ENCODE measurements around the gene TEX51.

TEX51 gene

DNA sequence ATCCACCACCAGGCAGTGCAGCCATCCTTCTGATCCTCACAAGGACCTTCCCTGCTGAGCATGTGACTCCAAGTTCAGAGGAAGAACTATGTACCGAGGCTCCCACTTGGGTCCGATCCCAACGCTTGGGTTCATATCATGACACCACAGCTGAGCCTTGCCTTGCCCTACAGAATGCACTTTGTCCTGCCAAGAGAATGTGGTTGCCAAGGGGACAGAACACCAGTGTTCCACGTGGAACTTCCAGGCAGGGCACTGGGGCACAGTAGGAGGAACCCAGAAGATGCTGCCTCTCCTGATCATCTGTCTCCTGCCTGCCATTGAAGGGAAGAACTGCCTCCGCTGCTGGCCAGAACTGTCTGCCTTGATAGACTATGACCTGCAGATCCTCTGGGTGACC is at the start of gene TEX51:
Gene TEX51, plus strand, starts transcription at position 255 of the 400 bp plus-strand sequence. Its CDS starts 29 bp downstream, at position 284.
- no peak for DNase-seq (ENCODE audit: low read depth in 3 of 3)

GRCh38 chr2:126849054-126849453 is 49.6 kb upstream of the TEX51 start:
- DNase-seq (ENCODE audit: low read depth in 3 of 3), result no peak

DNA sequence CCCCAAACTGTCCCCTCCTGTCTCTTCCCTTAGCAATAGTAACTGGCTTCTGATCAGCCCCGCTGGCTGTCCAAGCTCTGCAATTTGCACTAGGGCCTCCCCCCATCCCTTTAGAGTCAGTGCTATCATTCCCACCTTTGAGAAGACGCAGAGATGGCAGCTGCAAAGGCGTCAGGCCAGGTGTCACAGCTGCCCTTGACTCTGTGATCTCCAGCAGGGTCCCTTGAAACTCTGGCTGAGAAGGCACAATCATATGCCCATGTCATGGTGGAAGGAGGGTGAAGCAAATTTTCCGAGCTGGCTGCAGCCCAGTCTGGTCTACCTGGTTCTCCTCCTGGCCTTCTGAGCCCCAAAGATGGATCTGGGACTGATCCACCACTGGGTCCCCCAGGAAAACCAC is 49.2 kb upstream of the TEX51 start:
- DNase-seq (ENCODE audit: low read depth in 3 of 3), result no peak

DNA sequence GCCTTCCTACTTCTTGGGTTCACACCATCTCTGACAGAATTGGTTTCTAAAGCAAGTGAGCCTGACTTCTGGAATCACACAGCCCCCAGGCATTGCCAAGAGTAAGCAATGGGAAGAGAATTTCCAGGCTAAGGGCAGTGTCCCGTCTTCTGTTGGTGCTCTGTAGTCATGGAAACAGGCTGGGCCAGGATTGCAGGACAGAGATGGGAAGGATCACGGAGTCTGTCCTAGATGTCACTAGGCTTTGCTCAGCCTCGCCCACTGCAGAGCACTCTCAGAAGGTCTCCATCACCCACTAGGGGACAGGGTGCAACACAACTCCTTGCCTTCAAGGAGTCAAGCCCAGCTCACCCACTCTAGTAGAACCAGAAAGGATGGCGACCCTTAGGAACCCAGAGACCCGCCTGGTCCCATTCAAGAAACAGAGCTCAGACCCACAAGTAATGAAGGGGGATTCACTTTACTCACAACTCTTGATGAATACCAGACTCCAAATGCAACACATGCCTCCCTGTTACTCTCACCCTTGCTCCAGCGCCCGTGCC is 48.6 kb upstream of the TEX51 start:
- DNase-seq (ENCODE audit: low read depth in 3 of 3), result no peak

DNA sequence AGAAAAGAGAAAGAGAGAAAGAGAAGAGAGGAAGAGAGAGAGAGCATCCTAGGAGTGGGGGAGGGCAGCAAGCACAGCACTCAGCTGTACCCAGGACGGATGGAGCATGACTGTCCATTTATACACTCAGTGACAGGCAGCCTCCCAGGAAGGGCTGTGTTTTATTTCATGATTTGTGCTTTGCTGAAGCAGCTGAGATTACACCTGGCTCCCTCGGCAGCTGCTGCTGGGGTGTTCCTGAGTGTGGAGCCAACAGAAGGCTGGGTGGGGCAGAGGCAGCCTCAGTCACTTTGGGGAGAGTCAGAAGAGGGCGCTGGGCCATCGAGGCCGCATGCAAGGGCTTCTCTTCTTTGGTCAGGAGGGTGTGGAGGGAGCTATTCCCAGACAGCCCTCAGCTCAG is 47.8 kb upstream of the TEX51 start:
- DNase-seq (ENCODE audit: low read depth in 3 of 3), result no peak

DNA sequence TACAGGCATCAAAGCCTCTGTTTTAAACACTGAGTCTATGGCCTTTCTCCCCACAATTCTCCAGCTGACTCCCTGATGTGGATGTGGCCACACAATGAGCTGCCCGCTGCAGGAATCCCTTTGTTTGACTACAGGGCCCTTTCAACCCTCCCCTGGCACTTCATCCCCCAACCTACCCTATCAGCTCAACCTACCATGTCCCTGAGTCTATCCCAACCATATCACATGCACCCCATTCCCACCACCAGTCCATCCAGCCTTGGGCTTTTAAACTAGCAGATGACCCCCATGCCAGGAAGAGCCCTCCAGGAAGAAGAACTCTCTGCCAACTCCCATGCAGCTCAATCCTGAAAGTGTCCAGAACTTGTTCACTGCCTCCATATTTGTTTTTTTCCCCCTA is 46.9 kb upstream of the TEX51 start:
- no peak for DNase-seq (ENCODE audit: low read depth in 3 of 3)

- DNase-seq (ENCODE audit: low read depth in 3 of 3), result no peak
These were observed 46.3 kb upstream of the TEX51 start for GRCh38 chr2:126852361-126852760.

- no peak for DNase-seq (ENCODE audit: low read depth in 3 of 3)
These were observed 43.1 kb upstream of the TEX51 start for GRCh38 chr2:126855606-126856005.

- no peak for DNase-seq (ENCODE audit: low read depth in 3 of 3)
These were observed 42.3 kb upstream of the TEX51 start for GRCh38 chr2:126856403-126856802.

GRCh38 chr2:126857502-126857901 is 41.2 kb upstream of the TEX51 start:
- no peak for DNase-seq (ENCODE audit: low read depth in 3 of 3)

DNA sequence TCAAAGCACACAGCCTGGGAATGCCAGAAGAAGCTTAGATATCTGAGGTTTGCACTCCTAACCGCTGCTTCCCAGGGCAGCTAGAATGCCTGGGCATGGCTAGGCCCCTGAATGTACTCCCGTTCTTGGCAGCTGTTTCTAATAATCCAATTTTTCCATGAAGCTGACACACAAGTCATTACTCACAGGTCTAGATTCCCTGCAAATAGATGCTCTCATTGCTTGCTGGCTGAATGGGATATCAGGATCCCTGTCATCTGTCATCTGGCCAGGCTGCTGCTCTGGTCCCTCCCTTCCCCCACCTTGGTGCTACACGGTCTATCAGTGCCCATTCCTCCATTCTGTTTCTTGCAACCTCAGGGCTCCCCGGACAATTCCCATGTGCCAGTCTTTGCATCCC is 40.7 kb upstream of the TEX51 start:
- DNase-seq (ENCODE audit: low read depth in 3 of 3), result no peak

DNA sequence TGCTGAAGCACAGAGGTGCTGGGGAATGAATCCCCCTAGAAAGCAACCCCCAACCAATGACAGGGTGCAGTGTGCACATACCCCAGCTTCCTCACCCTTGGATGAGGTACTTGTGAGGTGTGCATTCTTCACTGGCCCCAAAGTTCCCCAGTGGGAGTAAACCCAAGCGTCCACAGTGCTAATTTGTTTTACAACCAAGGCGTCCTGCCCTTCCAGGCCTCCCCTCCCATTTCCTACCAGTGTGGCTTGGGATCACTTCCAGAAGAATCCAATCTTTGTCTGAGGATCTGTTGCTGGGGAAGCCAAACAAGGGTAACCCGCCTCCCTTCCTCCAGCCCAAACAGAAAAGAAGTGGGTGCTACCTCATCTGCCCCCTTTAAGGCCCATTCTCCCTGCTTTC is 40.3 kb upstream of the TEX51 start:
- DNase-seq (ENCODE audit: low read depth in 3 of 3), result no peak

- no peak for DNase-seq (ENCODE audit: low read depth in 3 of 3)
These were observed 39.7 kb upstream of the TEX51 start for GRCh38 chr2:126858991-126859390.

GRCh38 chr2:126859631-126860030 is 39.1 kb upstream of the TEX51 start:
- no peak for DNase-seq (ENCODE audit: low read depth in 3 of 3)

DNA sequence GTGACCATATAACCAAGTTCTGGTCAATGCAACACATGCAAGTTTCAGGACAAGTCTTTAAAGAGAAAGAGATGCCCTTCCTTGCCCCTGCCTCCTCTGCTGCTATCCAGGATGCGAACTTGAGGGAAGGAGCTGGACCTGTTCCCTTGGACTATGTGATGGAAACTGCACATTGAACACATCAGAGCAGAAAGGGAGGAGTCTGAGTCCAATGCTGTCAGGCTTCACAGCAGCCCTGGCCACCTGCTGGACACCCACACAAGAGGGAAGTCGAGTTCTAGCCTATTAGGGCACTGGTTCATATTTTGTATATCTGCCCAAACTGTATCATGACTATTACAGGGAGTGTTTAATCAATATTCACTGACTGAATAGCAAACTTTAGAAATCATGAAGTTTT is 38.3 kb upstream of the TEX51 start:
- DNase-seq (ENCODE audit: low read depth in 3 of 3), result no peak

DNA sequence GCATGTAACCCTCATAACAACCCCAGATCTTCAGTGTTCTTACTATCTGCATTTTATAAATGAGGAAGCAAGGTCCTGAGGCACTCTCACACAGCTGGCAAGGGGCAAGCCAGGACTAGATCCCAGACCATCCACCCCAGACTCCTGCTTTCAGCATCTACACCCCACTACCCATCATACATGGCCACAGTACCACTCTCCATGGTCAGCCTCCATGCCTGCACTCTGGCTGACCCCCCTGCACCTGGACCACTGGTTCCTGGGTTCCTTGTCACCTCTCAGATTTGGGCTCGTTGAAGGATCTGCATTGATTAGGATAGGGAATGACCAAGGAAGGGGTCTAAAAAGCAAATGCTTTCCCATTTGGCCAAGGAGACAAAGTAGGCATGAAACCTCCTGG is 36.0 kb upstream of the TEX51 start:
- DNase-seq (ENCODE audit: low read depth in 3 of 3), result no peak

DNA sequence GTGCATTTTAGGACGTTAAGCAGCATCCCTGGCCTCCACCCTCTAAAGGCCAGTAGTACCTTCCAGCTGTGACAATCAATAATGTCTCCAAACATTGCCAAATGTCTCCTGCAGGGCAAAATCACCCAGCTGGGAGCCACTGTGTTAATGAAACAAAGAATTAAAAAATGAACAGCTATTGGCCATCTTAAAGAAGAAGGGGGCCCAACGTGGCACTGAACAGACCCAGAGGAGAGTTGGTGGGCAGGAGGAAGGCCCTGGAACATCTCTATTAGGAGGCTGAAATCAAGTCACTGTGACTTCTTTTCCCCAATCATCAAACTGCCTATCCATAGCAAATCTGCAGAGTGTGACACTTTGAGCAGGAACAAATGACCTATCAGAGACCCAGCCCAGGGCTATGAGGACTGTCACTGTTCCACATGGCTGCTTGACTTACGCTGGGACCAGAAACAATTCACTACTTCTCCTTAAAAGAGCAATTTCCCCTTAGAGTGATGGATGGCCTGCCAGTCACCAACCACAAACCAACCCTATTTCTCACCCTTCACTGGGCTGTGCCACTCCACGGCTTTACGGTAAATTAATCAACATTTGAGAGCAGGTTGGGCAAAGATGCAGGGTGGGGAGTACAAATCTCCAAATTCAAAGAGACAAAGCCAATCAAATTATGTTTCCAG is 35.2 kb upstream of the TEX51 start:
- DNase-seq (ENCODE audit: low read depth in 3 of 3), result no peak

DNA sequence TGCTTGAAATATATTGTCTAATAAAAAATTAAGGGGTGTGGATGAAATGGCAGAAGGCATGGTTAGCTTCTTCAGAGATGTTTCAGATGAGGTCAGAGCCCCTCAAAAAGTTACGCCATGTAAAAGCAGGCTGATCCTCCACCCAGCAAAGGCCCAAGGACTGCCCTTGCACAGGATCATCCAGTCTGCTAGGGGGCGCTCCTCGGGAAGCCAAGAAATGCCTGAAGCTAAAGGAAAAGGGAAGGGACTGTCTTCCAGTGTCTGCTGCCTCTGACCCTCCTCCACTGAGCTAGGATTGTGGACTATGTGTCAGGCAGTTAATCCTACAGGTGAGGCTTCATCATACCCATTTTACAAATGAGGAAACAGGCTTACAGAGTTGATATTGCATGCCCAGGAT is 33.8 kb upstream of the TEX51 start:
- DNase-seq (ENCODE audit: low read depth in 3 of 3), result no peak

DNA sequence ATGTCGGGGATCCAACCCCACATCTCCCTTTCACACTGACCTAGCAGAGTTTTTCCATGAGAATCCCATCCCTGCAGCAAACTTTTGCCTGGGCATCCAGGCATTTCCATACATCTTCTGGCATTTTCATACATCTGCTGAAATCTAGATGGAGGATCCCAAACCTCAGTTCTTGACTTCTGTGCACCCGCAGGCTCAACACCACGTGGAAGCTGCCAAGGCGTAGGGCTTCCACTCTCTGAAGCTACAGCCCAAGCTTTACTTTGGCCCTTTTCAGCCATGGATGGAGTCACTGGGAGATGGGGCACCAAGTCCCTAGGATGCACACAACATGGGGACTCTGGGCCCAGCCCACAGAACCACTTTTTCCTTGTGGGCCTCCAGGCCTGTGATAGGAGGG is 32.2 kb upstream of the TEX51 start:
- DNase-seq (ENCODE audit: low read depth in 3 of 3), result no peak

- DNase-seq (ENCODE audit: low read depth in 3 of 3), result no peak
These were observed 23.7 kb upstream of the TEX51 start for GRCh38 chr2:126874961-126875360.

- no peak for DNase-seq (ENCODE audit: low read depth in 3 of 3)
These were observed 22.1 kb upstream of the TEX51 start for GRCh38 chr2:126876631-126877030.

DNA sequence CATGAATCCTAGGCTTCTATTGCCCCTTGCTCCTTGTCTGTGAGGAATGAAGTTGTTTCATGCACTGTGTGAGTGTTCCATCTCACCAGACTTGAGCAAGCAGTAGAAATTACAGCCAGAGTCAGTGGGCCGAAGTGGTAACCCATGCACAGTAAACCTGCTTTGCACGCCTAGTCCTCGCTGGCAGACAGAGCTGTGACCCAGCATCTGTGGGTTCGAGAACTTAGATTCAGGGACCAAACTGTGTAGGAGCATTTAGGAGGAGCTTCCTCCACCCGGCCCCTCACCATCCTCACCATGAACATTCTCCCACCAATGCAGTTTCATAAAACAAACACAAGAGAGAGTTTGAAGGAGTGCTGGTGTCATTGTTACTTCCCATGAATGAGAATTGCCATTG is 21.6 kb upstream of the TEX51 start:
- no peak for DNase-seq (ENCODE audit: low read depth in 3 of 3)

DNA sequence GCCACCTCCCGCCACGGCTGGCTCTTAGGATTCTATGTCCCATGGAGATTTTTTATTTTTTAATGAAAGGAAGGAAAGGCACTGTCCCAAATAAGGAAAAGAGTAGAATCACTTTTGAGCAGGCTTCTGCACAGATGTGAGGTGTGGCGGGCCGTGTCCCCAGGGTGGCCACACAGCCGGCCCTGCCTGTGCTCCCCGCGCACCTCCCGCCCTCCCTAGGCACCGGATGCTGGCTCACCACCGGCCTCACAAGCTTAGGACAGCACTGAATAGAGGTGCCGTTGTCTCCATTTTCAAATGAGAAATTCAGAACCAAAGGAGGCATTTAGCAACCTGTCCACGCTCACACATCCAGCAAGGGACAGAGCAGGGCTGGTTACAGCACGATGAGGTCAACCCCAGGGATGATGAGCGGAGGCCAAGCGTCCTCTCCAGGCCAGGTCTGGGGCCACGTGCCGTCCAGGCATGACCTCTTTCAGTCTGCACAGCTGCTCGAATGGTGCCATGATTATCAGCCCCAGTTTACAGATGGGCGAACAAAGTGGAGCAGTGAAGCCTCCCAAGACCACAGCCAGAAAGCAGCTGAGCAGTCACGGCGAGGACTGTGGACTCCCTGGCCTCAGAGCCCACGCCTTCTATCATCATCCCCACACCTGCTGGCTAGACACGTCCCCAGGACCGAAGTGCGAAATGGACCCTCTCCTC is 20.7 kb upstream of the TEX51 start:
- no peak for DNase-seq (ENCODE audit: low read depth in 3 of 3)

Data from stimulated activated CD4-positive, alpha-beta T cell treated with anti-CD3 and anti-CD28 coated beads, TNF-alpha, amount 100 ng/mL, for 24 hours (primary cell).